Measurements from ENCODE around the gene RYR1. TPM values are rescaled to one million over a fixed set of nuclear protein-coding genes. Genes with fewer than 3 reads are reported as not detected.

The RYR1 gene
- total RNA-seq, 1 experiment from 2014 or later = 4.1 TPM

GRCh38 chr19:38528931-38529330, 95.4 kb downstream of the RYR1 start:
- Histone ChIP-seq H4K20me1 (ENCODE audit: insufficient read depth) (no peaks in the 10 kb centered on the region), H3K27ac (ENCODE audit: low read depth, low read length) (no peak overlapping the region), H3K9me2 (ENCODE audit: insufficient read depth) (no peaks in the 10 kb centered on the region), H2AFZ (ENCODE audit: low read depth, low read length, poor library complexity, severe bottlenecking) (no peak overlapping the region), H3K4me3 (replicated peaks in 1 of 2; ENCODE audit: low read depth in 1 of 2, low read length in 2 of 2) (no peak overlapping the region), H3K4me2 (ENCODE audit: low read length) (no peak overlapping the region), H3K36me3 (ENCODE audit: control insufficient read depth in 1 of 2, insufficient read depth in 2 of 2, low read length in 2 of 2) (no peaks in the 10 kb centered on the region), H3K4me1 (ENCODE audit: control insufficient read depth in 1 of 2, insufficient read depth in 2 of 2, low read length in 2 of 2) (no peaks in the 10 kb centered on the region), H3K9me3 (ENCODE audit: control insufficient read depth in 1 of 2, insufficient read depth in 1 of 2, low read depth in 1 of 2, low read length in 2 of 2) (no peaks in the 10 kb centered on the region), H3K9ac (ENCODE audit: low read length) (no peak overlapping the region), H3K79me2 (ENCODE audit: insufficient read depth, low read length) (no peaks in the 10 kb centered on the region), H3K27me3 (ENCODE audit: insufficient read depth, low read length) (no peaks in the 10 kb centered on the region)
- ATAC-seq (no peak), DNase-seq (ENCODE audit: low read depth, low spot score) (no peak)
- ChIA-PET CTCF (no interaction called here), POLR2A (no interaction called here), RAD21 (ENCODE audit: low non-redundant PET in 1 of 2, low total read pairs in 2 of 2, uncharacterized antibody in 2 of 2, unreplicated experiment in 2 of 2) (no interaction called here)
- no TSS peak for BruUV-seq (replicated peaks)
- intact Hi-C loops (cut with micrococcal nuclease) = no loop called here
- no peak for TF ChIP-seq EZH2phosphoT487 (IDR thresholded peaks at IDR 0.05; ENCODE audit: borderline replicate concordance)
- TF ChIP-seq SP1 (IDR thresholded peaks at IDR 0.05; ENCODE audit: low read depth) = no peak
- no peak for TF ChIP-seq SIN3A (IDR thresholded peaks at IDR 0.05; ENCODE audit: low read depth)
- TF ChIP-seq RAD21 (IDR thresholded peaks at IDR 0.05; ENCODE audit: low read depth) = no peak
- TF ChIP-seq POLR2A (IDR thresholded peaks at IDR 0.05; ENCODE audit: borderline replicate concordance, extremely low read depth, insufficient read depth, insufficient read length) = no peak
- TF ChIP-seq POLR2AphosphoS5 (IDR thresholded peaks at IDR 0.05; ENCODE audit: low read depth, low read length) = no peak
- TF ChIP-seq ZNF274 (IDR thresholded peaks at IDR 0.05; ENCODE audit: low read depth, low read length) = no peak
- no peak for TF ChIP-seq ATF3 (IDR thresholded peaks at IDR 0.05)
- TF ChIP-seq FOSL1 (IDR thresholded peaks at IDR 0.05; ENCODE audit: low read depth) = no peak
- TF ChIP-seq EGR1 (IDR thresholded peaks at IDR 0.05; ENCODE audit: low read depth) = no peak
- TF ChIP-seq, protein P1, sequence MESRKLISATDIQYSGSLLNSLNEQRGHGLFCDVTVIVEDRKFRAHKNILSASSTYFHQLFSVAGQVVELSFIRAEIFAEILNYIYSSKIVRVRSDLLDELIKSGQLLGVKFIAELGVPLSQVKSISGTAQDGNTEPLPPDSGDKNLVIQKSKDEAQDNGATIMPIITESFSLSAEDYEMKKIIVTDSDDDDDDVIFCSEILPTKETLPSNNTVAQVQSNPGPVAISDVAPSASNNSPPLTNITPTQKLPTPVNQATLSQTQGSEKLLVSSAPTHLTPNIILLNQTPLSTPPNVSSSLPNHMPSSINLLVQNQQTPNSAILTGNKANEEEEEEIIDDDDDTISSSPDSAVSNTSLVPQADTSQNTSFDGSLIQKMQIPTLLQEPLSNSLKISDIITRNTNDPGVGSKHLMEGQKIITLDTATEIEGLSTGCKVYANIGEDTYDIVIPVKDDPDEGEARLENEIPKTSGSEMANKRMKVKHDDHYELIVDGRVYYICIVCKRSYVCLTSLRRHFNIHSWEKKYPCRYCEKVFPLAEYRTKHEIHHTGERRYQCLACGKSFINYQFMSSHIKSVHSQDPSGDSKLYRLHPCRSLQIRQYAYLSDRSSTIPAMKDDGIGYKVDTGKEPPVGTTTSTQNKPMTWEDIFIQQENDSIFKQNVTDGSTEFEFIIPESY (IDR thresholded peaks at IDR 0.05; ENCODE audit: extremely low read depth, insufficient replicate concordance, low read length) = no peak
- TF ChIP-seq ZFX (IDR thresholded peaks at IDR 0.05) = no peak
- no peak for TF ChIP-seq TCF7L2 (IDR thresholded peaks at IDR 0.05; ENCODE audit: borderline replicate concordance, extremely low read depth, insufficient read depth, insufficient read length)
- TF ChIP-seq, protein P2, sequence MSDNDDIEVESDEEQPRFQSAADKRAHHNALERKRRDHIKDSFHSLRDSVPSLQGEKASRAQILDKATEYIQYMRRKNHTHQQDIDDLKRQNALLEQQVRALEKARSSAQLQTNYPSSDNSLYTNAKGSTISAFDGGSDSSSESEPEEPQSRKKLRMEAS (IDR thresholded peaks at IDR 0.05) = no peak

Measured in HCT116 (cell line).